HG02973 (cell line): Measurements from ENCODE around the gene EBP.
A peak's percentile ranks its signal among the peaks of the same experiment; 100 is the strongest.
"Not testable (repeated sequence)": the region's sequence is repeated elsewhere in the genome, so short reads cannot be mapped to it uniquely, and the experiment has no call there.

Source experiments
- ATAC-seq: cut with Tn5 transposase; IDR thresholded peaks from one replicate; pipeline ENCODE4 v1.9.1; 2021; ENCODE audit warnings: moderate library complexity; ENCODE audit not compliant: unreplicated experiment

EBP gene

GRCh38 chrX:48492293-48492910 lies 29.2 kb upstream of the EBP start:
- ATAC-seq = no peak

GRCh38 chrX:48493890-48494364 lies 27.7 kb upstream of the EBP start:
- ATAC-seq = no peak

DNA sequence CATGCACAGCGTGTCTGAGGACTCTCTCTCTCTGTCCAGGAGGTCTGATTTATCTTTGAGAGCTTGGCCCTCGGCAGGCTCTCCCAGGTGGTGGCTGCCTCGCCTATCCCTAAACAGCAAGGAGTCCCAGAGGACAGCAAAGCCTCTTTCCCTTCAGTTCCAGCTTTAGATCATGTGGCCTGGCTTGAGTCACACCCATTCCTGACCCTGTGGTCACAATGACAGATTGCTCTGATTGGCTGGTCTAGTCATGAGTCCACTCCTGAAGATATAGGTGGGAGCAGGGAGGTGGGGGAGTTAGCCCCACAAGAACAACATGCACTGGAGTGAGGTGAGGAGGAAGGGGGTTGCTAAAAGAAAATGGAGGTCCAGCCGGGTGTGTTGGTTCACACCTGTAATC lies 24.9 kb upstream of the EBP start:
- ATAC-seq = no peak

DNA sequence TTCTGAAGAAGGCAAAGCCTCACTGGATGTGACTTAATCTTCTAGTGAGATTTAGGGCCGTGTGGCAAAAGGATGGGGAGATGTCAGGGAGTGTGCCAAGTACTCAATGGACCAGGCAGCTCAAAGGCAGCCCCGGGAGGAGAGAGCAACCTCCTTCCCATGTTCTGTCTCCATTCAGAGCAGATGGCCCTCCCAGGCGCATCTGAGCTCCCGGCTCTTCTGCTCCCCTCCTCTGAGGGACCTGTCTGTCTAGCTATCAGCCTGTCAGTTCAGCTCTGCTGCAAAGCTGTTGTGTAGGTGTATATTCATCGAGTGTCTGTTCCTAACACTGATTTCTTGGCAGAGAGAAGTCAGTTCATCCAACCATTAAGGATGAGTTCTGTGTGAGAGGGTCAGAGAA lies 23.7 kb upstream of the EBP start:
- no peak for ATAC-seq

GRCh38 chrX:48498374-48498809 lies 23.2 kb upstream of the EBP start:
- ATAC-seq = no peak

- ATAC-seq = no peak
These were observed 17.3 kb upstream of the EBP start for GRCh38 chrX:48504261-48504660.

- ATAC-seq = no peak
These were observed 16.1 kb upstream of the EBP start for GRCh38 chrX:48505481-48505880.

DNA sequence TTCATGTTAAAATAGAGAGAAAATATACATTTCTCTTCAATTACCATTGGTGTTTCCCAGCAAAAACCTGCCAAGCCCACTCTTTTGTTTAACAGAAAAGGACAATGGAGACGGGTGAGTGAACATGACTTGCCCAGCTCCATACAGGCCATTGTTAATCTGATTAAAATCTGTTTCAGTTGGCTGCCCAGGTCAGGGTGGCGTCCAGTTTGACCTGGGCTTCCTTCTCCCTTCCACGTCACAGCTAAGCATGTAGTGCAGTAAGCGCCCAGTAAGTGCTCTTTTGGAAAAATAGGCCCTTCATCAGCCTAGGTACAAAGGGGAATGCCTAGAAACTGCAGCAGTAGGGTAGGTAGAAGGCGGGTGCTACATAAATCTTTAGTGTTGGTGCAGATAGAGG lies 14.4 kb upstream of the EBP start:
- ATAC-seq = no peak

GRCh38 chrX:48508400-48509244 lies 13.0 kb upstream of the EBP start, which contains the start of gene PORCN:
Gene PORCN (plus strand): TSS chrX:48508992. CDS start chrX:48509821, 829 bp downstream.
- peak; percentile 71 for ATAC-seq

- ATAC-seq = no peak
These were observed 12.4 kb upstream of the EBP start for GRCh38 chrX:48509245-48509590.

GRCh38 chrX:48509619-48510018 lies 12.0 kb upstream of the EBP start:
- no peak for ATAC-seq

DNA sequence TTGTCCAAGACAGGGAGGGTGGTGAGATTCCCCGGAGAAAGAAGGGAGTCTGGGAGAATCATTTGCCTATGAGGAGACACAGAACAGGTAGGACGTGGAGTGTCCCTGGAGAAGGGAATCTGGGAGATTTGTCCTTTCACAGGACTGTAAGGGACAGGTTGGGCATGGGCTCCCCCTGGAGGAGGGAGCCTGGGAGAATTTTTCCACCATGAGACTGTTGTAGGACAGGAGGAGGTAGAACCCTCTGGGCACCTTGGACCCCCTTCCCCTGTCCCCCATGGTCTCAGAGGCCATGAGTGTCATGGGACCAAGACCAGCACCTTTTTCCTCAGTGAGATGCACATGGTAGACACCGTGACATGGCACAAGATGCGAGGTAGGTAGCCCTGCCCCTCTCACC lies 10.0 kb upstream of the EBP start:
- ATAC-seq = no peak

GRCh38 chrX:48512371-48512935 lies 9.2 kb upstream of the EBP start:
- ATAC-seq = no peak

GRCh38 chrX:48513670-48514069 lies 7.9 kb upstream of the EBP start:
- no peak for ATAC-seq

GRCh38 chrX:48514126-48514806 lies 7.3 kb upstream of the EBP start:
- ATAC-seq = no peak

DNA sequence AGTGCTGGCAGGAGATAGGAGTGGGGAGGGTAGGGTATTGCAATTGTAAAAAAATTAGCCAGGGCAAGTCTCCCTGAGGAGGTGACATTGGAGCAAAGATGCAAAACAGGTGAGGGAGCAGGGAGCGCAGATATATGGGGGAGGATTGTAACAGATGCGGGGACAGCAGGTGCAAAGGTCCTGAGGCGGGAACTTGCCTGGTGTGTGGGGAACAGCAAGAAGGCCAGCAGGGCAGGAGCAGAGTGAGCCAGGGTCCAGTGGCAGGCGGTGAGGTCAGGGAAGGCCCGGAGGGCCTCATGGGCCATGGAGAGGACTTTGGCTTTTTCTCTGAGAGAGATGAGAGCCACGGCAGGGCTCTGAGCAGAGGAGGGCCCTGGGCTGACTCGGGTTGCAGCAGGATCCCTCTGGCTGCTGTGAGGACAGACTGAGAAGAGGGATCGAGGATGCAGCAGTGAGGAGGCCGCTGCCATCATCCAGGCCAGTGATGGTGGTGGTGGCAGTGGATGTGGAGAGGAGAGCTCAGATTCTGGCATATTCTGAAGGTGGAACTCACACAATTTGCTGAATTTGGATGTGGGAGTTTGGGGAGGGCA lies 6.6 kb upstream of the EBP start:
- no peak for ATAC-seq

DNA sequence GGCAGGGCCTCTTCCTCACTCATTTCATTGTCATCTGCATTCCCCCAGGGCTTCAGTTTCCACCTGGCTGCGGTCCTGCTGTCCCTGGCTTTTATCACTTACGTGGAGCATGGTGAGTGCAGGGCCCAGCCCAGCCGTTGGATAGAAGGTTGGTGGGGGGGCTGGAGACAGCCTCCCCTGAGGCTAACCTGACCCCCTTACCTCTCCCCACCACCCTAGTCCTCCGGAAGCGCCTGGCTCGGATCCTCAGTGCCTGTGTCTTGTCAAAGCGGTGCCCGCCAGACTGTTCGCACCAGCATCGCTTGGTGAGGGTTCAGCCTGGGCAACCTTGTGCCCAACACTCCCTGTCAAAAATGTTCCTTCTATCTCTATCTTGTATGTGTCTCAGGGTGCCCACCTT lies 5.8 kb upstream of the EBP start:
- no peak for ATAC-seq

- no peak for ATAC-seq
These were observed 5.3 kb upstream of the EBP start for GRCh38 chrX:48516285-48516684.

DNA sequence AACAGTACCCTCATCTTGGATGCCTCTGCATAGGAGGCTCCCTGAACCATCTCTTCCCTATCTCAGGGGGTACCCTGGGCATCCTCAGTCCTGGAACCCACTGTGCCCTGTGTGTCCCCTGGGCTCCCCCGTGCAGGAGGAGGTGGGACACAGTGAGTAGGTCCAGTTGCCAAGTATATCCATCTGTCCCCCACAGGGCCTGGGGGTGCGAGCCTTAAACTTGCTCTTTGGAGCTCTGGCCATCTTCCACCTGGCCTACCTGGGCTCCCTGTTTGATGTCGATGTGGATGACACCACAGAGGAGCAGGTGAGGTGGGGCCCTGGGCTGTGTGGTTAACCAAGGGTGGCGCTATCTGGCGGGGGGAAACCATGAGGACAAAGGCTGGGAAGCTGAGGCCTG lies 4.6 kb upstream of the EBP start:
- ATAC-seq = no peak

DNA sequence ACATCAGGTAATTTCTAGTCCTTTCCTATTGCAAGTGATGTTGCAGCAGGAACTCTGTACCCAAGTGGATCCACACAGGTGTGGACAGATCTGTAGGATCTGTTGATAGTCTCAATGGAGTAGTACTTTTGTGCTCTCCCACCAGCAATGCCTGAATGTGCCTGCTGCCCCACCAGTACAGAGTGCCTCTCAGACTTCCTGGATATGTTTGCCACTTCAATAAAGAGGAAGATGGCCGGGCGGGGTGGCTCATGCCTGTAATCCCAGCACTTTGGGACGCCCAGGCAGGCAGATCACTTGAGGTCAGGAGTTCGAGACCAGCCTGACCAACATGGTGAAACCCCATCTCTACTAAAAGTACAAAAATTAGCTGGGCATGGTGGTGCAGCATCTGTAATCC lies 2.1 kb upstream of the EBP start:
- not testable (repeated sequence) for ATAC-seq

GRCh38 chrX:48520455-48520854 lies 1.2 kb upstream of the EBP start:
- ATAC-seq = no peak
